ENCODE results near the gene MEIS1.

GRCh38 chr2:66387016-66387753, 47.7 kb upstream of the MEIS1 start:
- no peak for TF ChIP-seq EZH2 (optimal IDR thresholded peaks at IDR 0.05; ENCODE audit: low read depth, low read length)
- TF ChIP-seq CTCF (IDR thresholded peaks at IDR 0.05; ENCODE audit: low read length): no peak
